ENCODE results near the gene NPAS3.

NPAS3 gene

DNA sequence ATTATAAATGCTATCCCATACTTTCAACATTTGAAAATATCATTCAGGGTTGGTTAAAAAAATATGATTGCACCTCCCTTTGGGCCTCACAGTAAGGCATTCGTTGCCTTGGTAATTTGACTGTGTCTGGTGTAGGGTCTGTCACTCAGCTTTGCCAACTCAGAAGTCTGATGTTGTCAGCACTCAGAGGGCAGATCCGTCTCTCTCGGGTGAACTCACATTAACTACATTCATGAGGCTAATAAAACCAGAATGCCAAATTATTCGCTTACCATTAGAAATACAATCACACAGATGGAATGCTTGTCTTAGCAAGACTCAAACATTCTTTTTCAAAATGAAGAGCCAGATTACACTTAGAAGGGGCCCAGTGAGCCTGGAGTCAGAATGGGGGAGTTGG lies 53.0 kb downstream of the NPAS3 start:
- H3F3A ChIP-seq (ENCODE audit: low read depth) = no peaks in the 10 kb centered on the region
- H3K27me3 ChIP-seq (ENCODE audit: insufficient read depth, low read length, poor library complexity, severe bottlenecking) = no peaks in the 10 kb centered on the region
- H3K9ac ChIP-seq (ENCODE audit: low read depth, low read length, poor library complexity, severe bottlenecking) = no peak overlapping the region
- no peaks in the 10 kb centered on the region for H4K20me1 ChIP-seq (ENCODE audit: insufficient read depth, low read length, poor library complexity, severe bottlenecking)
- no peaks in the 10 kb centered on the region for H3K79me2 ChIP-seq (ENCODE audit: insufficient read depth, low read length)
- no peaks in the 10 kb centered on the region for H3K9me3 ChIP-seq (ENCODE audit: insufficient read depth, low read depth, low read length)
- H3K36me3 ChIP-seq (ENCODE audit: insufficient read depth, low read length) = no peaks in the 10 kb centered on the region
- H2AFZ ChIP-seq (ENCODE audit: low read length) = no peak overlapping the region
- H3K9me2 ChIP-seq (replicated peaks; ENCODE audit: low read depth, low read length) = no peaks in the 10 kb centered on the region
- no peak overlapping the region for H3K4me2 ChIP-seq (ENCODE audit: low read depth, low read length, poor library complexity, severe bottlenecking)
- H3K4me1 ChIP-seq (ENCODE audit: insufficient read depth, low read length, poor library complexity, severe bottlenecking) = no peaks in the 10 kb centered on the region
- no peak for TF ChIP-seq EZH2phosphoT487 (IDR thresholded peaks at IDR 0.05; ENCODE audit: borderline replicate concordance)
- TF ChIP-seq, protein P1, sequence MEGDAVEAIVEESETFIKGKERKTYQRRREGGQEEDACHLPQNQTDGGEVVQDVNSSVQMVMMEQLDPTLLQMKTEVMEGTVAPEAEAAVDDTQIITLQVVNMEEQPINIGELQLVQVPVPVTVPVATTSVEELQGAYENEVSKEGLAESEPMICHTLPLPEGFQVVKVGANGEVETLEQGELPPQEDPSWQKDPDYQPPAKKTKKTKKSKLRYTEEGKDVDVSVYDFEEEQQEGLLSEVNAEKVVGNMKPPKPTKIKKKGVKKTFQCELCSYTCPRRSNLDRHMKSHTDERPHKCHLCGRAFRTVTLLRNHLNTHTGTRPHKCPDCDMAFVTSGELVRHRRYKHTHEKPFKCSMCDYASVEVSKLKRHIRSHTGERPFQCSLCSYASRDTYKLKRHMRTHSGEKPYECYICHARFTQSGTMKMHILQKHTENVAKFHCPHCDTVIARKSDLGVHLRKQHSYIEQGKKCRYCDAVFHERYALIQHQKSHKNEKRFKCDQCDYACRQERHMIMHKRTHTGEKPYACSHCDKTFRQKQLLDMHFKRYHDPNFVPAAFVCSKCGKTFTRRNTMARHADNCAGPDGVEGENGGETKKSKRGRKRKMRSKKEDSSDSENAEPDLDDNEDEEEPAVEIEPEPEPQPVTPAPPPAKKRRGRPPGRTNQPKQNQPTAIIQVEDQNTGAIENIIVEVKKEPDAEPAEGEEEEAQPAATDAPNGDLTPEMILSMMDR (conservative IDR thresholded peaks at IDR 0.05; ENCODE audit: low read length) = no peak
- H3K4me3 ChIP-seq (ENCODE audit: low read length, poor library complexity, severe bottlenecking) = no peak overlapping the region

DNA sequence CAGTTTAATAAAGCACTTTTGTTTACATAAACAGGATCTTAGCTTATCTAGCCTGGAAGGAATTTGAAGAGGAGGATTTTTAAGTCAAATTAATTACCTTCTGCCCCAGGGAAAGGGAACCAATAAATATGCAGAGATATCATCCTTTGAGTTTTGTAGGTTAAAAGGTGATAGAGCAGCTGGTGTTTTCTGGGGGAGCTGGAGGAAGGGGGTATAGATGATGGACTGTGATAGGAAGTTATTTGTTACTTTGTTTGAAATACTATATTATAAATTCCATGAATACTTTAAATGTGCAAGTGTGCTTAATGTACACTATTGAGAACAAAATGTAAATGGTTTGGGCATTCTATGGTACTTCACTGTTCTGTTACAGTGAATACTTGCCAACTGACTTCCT lies 55.2 kb downstream of the NPAS3 start:
- H3K4me3 ChIP-seq (ENCODE audit: low read length, poor library complexity, severe bottlenecking) = no peak overlapping the region

DNA sequence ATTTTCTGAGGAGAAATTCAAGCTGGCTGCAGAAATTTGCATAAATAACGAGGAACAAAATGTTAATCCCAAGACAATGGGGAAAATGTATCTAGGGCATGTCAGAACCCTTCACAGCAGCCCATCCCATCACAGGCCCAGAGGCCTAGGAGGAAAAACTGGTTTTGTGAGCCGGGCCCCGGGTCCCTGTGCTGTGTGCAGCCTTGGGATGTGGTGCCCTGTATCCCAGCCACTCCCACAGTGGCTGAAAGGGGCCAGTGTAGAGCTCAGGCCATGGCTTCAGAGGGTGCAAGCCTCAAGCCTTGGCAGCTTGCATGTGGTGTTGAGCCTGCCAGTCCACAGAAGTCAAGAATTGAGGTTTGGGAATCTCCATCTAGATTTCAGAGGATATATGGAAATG lies 57.7 kb downstream of the NPAS3 start:
- H3K9ac ChIP-seq (ENCODE audit: low read depth, low read length, poor library complexity, severe bottlenecking) = no peak overlapping the region
- no peak overlapping the region for H2AFZ ChIP-seq (ENCODE audit: low read length)
- no peaks in the 10 kb centered on the region for H3K9me3 ChIP-seq (ENCODE audit: insufficient read depth, low read depth, low read length)
- H4K20me1 ChIP-seq (ENCODE audit: insufficient read depth, low read length, poor library complexity, severe bottlenecking) = no peaks in the 10 kb centered on the region
- H3K4me2 ChIP-seq (ENCODE audit: low read depth, low read length, poor library complexity, severe bottlenecking) = no peak overlapping the region
- no peaks in the 10 kb centered on the region for H3K9me2 ChIP-seq (replicated peaks; ENCODE audit: low read depth, low read length)
- H3K4me1 ChIP-seq (ENCODE audit: insufficient read depth, low read length, poor library complexity, severe bottlenecking) = no peaks in the 10 kb centered on the region
- TF ChIP-seq EZH2phosphoT487 (IDR thresholded peaks at IDR 0.05; ENCODE audit: borderline replicate concordance) = no peak
- TF ChIP-seq, protein P1 (conservative IDR thresholded peaks at IDR 0.05; ENCODE audit: low read length) = no peak
- H3K79me2 ChIP-seq (ENCODE audit: insufficient read depth, low read length) = no peaks in the 10 kb centered on the region
- no peaks in the 10 kb centered on the region for H3F3A ChIP-seq (ENCODE audit: low read depth)
- no peaks in the 10 kb centered on the region for H3K27me3 ChIP-seq (ENCODE audit: insufficient read depth, low read length, poor library complexity, severe bottlenecking)
- H3K36me3 ChIP-seq (ENCODE audit: insufficient read depth, low read length) = no peaks in the 10 kb centered on the region
- no peak overlapping the region for H3K4me3 ChIP-seq (ENCODE audit: low read length, poor library complexity, severe bottlenecking)

More for the DNA sequence above, 55.2 kb downstream of the NPAS3 start:
- Histone ChIP-seq H3K9ac (ENCODE audit: low read depth, low read length, poor library complexity, severe bottlenecking) (no peak overlapping the region), H3K9me2 (replicated peaks; ENCODE audit: low read depth, low read length) (no peaks in the 10 kb centered on the region), H3K27me3 (ENCODE audit: insufficient read depth, low read length, poor library complexity, severe bottlenecking) (no peaks in the 10 kb centered on the region), H3K79me2 (ENCODE audit: insufficient read depth, low read length) (no peaks in the 10 kb centered on the region), H3F3A (ENCODE audit: low read depth) (no peaks in the 10 kb centered on the region), H3K36me3 (ENCODE audit: insufficient read depth, low read length) (no peaks in the 10 kb centered on the region), H3K4me2 (ENCODE audit: low read depth, low read length, poor library complexity, severe bottlenecking) (no peak overlapping the region), H3K9me3 (ENCODE audit: insufficient read depth, low read depth, low read length) (no peaks in the 10 kb centered on the region), H3K4me1 (ENCODE audit: insufficient read depth, low read length, poor library complexity, severe bottlenecking) (no peaks in the 10 kb centered on the region), H2AFZ (ENCODE audit: low read length) (no peak overlapping the region), H4K20me1 (ENCODE audit: insufficient read depth, low read length, poor library complexity, severe bottlenecking) (no peaks in the 10 kb centered on the region)
- TF ChIP-seq, protein P1 (conservative IDR thresholded peaks at IDR 0.05; ENCODE audit: low read length) = no peak
- TF ChIP-seq EZH2phosphoT487 (IDR thresholded peaks at IDR 0.05; ENCODE audit: borderline replicate concordance) = no peak

Measured in Loucy (cell line).